GM12878 (cell line): ENCODE data around the gene ARX. TPM values are rescaled to one million over a fixed set of nuclear protein-coding genes. Genes with fewer than 3 reads are reported as not detected.

Experiments used
- ATAC-seq: fragments of 200-7000 bp; cut with Tn5 transposase; 3 replicates; pipeline ENCODE4 v1.9.1; 2020; ENCODE audit warnings: mild to moderate bottlenecking, moderate library complexity
- BruUV-seq: library from RNA; stranded (reverse); fragments of 400-500 nt; replicated peaks from 2 replicates; lab custom pipeline; 2021; lab: Mats Ljungman, UMichigan
- CTCF ChIA-PET: fragments of 300-600 bp; sonication (Branson Sonifier 250); formaldehyde crosslinking; extraction: SDS; loops from one replicate; lab custom pipeline; 2021; ENCODE audit warnings: inconsistent platforms; lab: Yijun Ruan, JAX
- POLR2A ChIA-PET: fragments of 350-600 bp; formaldehyde crosslinking; extraction: SDS; loops from one replicate; lab custom pipeline; 2021; ENCODE audit warnings: inconsistent platforms; lab: Charles Lee
- RAD21 ChIA-PET: fragments of 300-600 bp; sonication (Branson Sonifier 250); formaldehyde crosslinking; loops from one replicate; lab custom pipeline; 2023; ENCODE audit warnings: antibody characterized with exemption; ENCODE audit not compliant: unreplicated experiment; lab: Charles Lee
- SMC1A ChIA-PET: fragments of 300-600 bp; sonication (Branson Sonifier 250); formaldehyde crosslinking; loops from one replicate; lab custom pipeline; 2023; ENCODE audit not compliant: unreplicated experiment, uncharacterized antibody; lab: Charles Lee
- DNase-seq: peaks from one replicate; pipeline ENCODE4 v3.0.0-alpha.2; 2011; ENCODE audit warnings: low read depth, low spot score
- FAIRE-seq: peaks from 3 replicates; lab custom pipeline; 2011; peaks lifted over from hg19 to GRCh38; lab: Jason Lieb, UNC
- H2AFZ ChIP-seq: 2 replicates; pipeline ENCODE4 v1.6.0; 2011; ENCODE audit warnings: low read depth, low read length, control low read depth; ENCODE audit not compliant: control insufficient read depth
- H3K27ac ChIP-seq: 2 replicates; pipeline ENCODE4 v1.5.1; 2011; ENCODE audit warnings: control low read depth; ENCODE audit not compliant: control insufficient read depth, insufficient read depth
- H3K27me3 ChIP-seq, 2 experiments: replicated peaks in 1 of 2; 2 replicates each; pipeline versions ENCODE4 v1.6.0 to v1.6.1; 2011; ENCODE audit warnings: low read length in 1 of 2; ENCODE audit not compliant: control insufficient read depth in 2 of 2, insufficient read depth in 2 of 2
- H3K36me3 ChIP-seq, 2 experiments: 2 replicates each; pipeline ENCODE4 v1.5.1; 2011; ENCODE audit warnings: low read length in 1 of 2; ENCODE audit not compliant: control insufficient read depth in 2 of 2, insufficient read depth in 2 of 2
- H3K4me1 ChIP-seq: 2 replicates; pipeline ENCODE4 v1.6.1; 2011; ENCODE audit warnings: mild to moderate bottlenecking, low read length, moderate library complexity, mixed read lengths; ENCODE audit not compliant: control insufficient read depth, insufficient read depth
- H3K4me2 ChIP-seq: 2 replicates; pipeline ENCODE4 v1.6.0; 2011; ENCODE audit warnings: control low read depth; ENCODE audit not compliant: control insufficient read depth, insufficient read depth
- H3K4me3 ChIP-seq: fragments of 200-600 bp; sonication (generic); 2 replicates; pipeline ENCODE4 v1.5.1; 2016
- H3K79me2 ChIP-seq: 2 replicates; pipeline ENCODE4 v1.6.0; 2011; ENCODE audit warnings: low read length; ENCODE audit not compliant: control insufficient read depth, insufficient read depth
- H3K9ac ChIP-seq: 2 replicates; pipeline ENCODE4 v1.8.0; 2011; ENCODE audit warnings: low read length, control low read depth, mixed read lengths; ENCODE audit not compliant: control insufficient read depth, insufficient read depth
- H3K9me3 ChIP-seq: replicated peaks from 3 replicates; pipeline ENCODE4 v1.5.1; 2011; ENCODE audit warnings: mild to moderate bottlenecking, low read length; ENCODE audit not compliant: control insufficient read depth, insufficient read depth
- H4K20me1 ChIP-seq: 2 replicates; pipeline ENCODE4 v1.6.0; 2011; ENCODE audit not compliant: control insufficient read depth, insufficient read depth
- CBFB ChIP-seq: IDR thresholded peaks from 2 replicates; pipeline ENCODE4 v1.6.1; 2016; ENCODE audit warnings: antibody characterized with exemption, low read depth
- CBX3 ChIP-seq: fragments of 200-600 bp; sonication (generic); IDR thresholded peaks from 2 replicates; pipeline ENCODE4 v1.6.1; 2016; ENCODE audit warnings: low read depth, borderline replicate concordance
- CEBPB ChIP-seq, 2 experiments: fragments of 150-350 bp in 1 of 2; IDR thresholded peaks; 2 replicates each; pipeline ENCODE4 v1.6.1; 2012 to 2014; ENCODE audit warnings: low read depth in 2 of 2, low read length in 2 of 2, borderline replicate concordance in 1 of 2, inconsistent platforms in 1 of 2
- CHD1 ChIP-seq: IDR thresholded peaks from 2 replicates; pipeline ENCODE4 v1.6.1; 2012; ENCODE audit warnings: low read depth, low read length, improper control_type of control experiment
- CHD2 ChIP-seq: IDR thresholded peaks from 2 replicates; pipeline ENCODE4 v1.6.1; 2011; ENCODE audit warnings: low read depth, low read length, improper control_type of control experiment, borderline replicate concordance
- ESRRA ChIP-seq: IDR thresholded peaks from 2 replicates; pipeline ENCODE4 v1.6.1; 2012; ENCODE audit warnings: mild to moderate bottlenecking, low read length, improper control_type of control experiment
- LARP7 ChIP-seq: fragments of 450-650 bp; IDR thresholded peaks from 2 replicates; pipeline ENCODE4 v1.6.1; 2017; ENCODE audit warnings: mild to moderate bottlenecking
- PAX8 ChIP-seq: fragments of 450-650 bp; IDR thresholded peaks from 2 replicates; pipeline ENCODE4 v1.6.1; 2017; ENCODE audit warnings: mild to moderate bottlenecking, moderate library complexity
- RCOR1 ChIP-seq: conservative IDR thresholded peaks from 2 replicates; pipeline ENCODE4 v1.6.1; 2012; ENCODE audit warnings: low read depth, low read length, improper control_type of control experiment
- SIX5 ChIP-seq: IDR thresholded peaks from 2 replicates; pipeline ENCODE4 v1.6.1; 2011; ENCODE audit warnings: mild to moderate bottlenecking, low read depth, low read length, moderate library complexity; ENCODE audit not compliant: severe bottlenecking
- TAF1 ChIP-seq: IDR thresholded peaks from 2 replicates; pipeline ENCODE4 v1.6.1; 2011; ENCODE audit warnings: mild to moderate bottlenecking, low read depth, low read length, borderline replicate concordance
- TARDBP ChIP-seq: IDR thresholded peaks from 2 replicates; pipeline ENCODE4 v1.6.1; 2016; ENCODE audit warnings: borderline replicate concordance
- YY1 ChIP-seq: IDR thresholded peaks from 2 replicates; pipeline ENCODE4 v1.6.1; 2011; ENCODE audit warnings: low read depth, mild to moderate bottlenecking, low read length
- ZNF384 ChIP-seq: IDR thresholded peaks from 2 replicates; pipeline ENCODE4 v1.6.1; 2012; ENCODE audit warnings: low read depth, mild to moderate bottlenecking, low read length, improper control_type of control experiment, borderline replicate concordance
- WGBS: methylation state at CpG from one replicate; pipeline ENCODE4 v1.1.6; 2016; ENCODE audit warnings: low lambda C conversion rate; ENCODE audit not compliant: insufficient replicate concordance, insufficient coverage; ENCODE audit errors: missing lambda C conversion rate; 5-methylcytosine and 5-hydroxymethylcytosine counted together
- in situ Hi-C: fragments of 300-500 bp; cut with MboI; formaldehyde crosslinking; loops from 9 replicates; pipeline ENCODE4 v1.14.3; 2018; ENCODE audit warnings: mixed read lengths
- intact Hi-C: fragments of 100-400 bp; cut with micrococcal nuclease; formaldehyde crosslinking; loops from one replicate; pipeline ENCODE4 v1.14.2; 2022; ENCODE audit not compliant: unreplicated experiment
- polyA plus RNA-seq, 11 experiments: library from polyadenylated mRNA; depleted of rRNA in 4 of 11; unstranded in 6 of 11; stranded (reverse) in 5 of 11; fragments of >200 nt; fragmentation: Nextera tagmentation in 4 of 11; fragmentation: Illumina TruSeq in 1 of 11; extraction: Ambion mirVana in 4 of 11; extraction: Trizol in 1 of 11; gene quantifications; 1 replicate in 1 of 11; 2 replicates in 10 of 11; pipeline versions ENCODE4 v1.2.1 to v1.2.3, GENCODE V29; 2011 to 2016; ENCODE audit warnings: inconsistent platforms in 2 of 11, missing spikeins in 2 of 11, low read depth in 1 of 11
- total RNA-seq, 4 experiments: library from RNA; depleted of rRNA in 3 of 4; stranded (reverse); fragments of >200 nt in 3 of 4; fragmentation: Illumina TruSeq in 1 of 4; extraction: Trizol in 1 of 4; gene quantifications; 2 replicates each; pipeline versions ENCODE4 v1.2.1 to v1.2.3, GENCODE V29; 2013 to 2021
- TF ChIP-seq, protein P1 (sequence below): fragments of 450-650 bp; IDR thresholded peaks from 2 replicates; pipeline ENCODE4 v1.6.1; 2017; ENCODE audit warnings: mild to moderate bottlenecking, moderate library complexity
- TF ChIP-seq, protein P2 (sequence below): fragments of 150-350 bp; IDR thresholded peaks from 2 replicates; pipeline ENCODE4 v1.6.1; 2016; ENCODE audit warnings: low read depth, low read length
- TF ChIP-seq, protein P3 (sequence below): IDR thresholded peaks from 2 replicates; pipeline ENCODE4 v1.6.1; 2012; ENCODE audit warnings: low read depth, low read length, improper control_type of control experiment

ARX gene
- total and polyA plus RNA-seq, 10 of the 15 experiments (the other 5 are each of a cell fraction or from before 2014, with no cell fraction given) = 0.03 TPM; not detected in 9

DNA sequence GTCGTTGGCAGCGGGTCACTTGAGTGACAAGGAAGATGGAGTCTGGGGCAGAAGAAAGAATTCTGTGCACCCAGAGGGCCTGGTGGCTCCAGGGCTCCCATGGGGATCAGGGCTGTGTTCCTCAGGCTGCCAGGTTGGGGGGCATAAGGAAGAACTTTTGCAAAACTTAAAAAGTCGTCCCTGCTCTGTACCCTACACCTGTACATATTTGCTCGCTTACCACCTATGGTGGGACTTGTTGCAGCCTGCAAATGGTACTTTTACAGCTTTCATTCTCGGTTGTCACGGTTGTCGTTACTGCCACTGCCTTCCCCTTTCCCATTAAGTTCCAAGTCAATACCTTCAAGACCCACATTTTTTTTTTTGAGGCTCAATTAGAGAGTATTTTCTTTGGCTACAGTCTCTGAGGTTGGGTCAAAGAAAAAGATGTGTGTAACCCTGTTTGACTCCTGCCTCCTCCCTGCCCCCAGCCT is 9.1 kb downstream of the ARX start:
- 23% methylated on average over 7 of the region's 7 CpGs for WGBS
- no peaks in the 10 kb centered on the region for H3K36me3 ChIP-seq
- no peaks in the 10 kb centered on the region for H3K4me1 ChIP-seq
- no peak overlapping the region for H3K4me3 ChIP-seq
- no peak overlapping the region for H3K9ac ChIP-seq
- DNase-seq (no peak), ATAC-seq (no peak), FAIRE-seq (no peak)
- no peak overlapping the region for H2AFZ ChIP-seq
- POLR2A ChIA-PET = interaction anchor here (0.5 kb wide), 1 partner anchor 714 kb away, joined by 4 read pairs; no protein-coding TSS in a partner anchor
- RAD21 ChIA-PET = no interaction called here
- H3K4me2 ChIP-seq = no peak overlapping the region
- H3K27me3 ChIP-seq = peaks cover 0 to 7% of the 10 kb centered on the region in 2 experiments; a peak in 3 of 4 replicates
- in situ Hi-C loops = no loop called here
- no peaks in the 10 kb centered on the region for H4K20me1 ChIP-seq
- H3K9me3 ChIP-seq = no peaks in the 10 kb centered on the region
- BruUV-seq = no TSS peak
- SMC1A ChIA-PET = no interaction called here
- H3K27ac ChIP-seq = no peak overlapping the region
- CTCF ChIA-PET = no interaction called here
- H3K79me2 ChIP-seq = no peaks in the 10 kb centered on the region
- intact Hi-C loops = no loop called here
- TF ChIP-seq RCOR1 (no peak), CHD1 (no peak), CEBPB (IDR thresholded peaks at IDR 0.05; ENCODE audit: borderline replicate concordance in 1 of 2, low read depth in 2 of 2, low read length in 2 of 2) (no peak), CBX3 (no peak), YY1 (no peak), CBFB (no peak), LARP7 (no peak), TARDBP (no peak), SIX5 (no peak), TAF1 (no peak), ZNF384 (no peak), ESRRA (no peak), PAX8 (no peak), CHD2 (no peak)
- TF ChIP-seq, protein P1, sequence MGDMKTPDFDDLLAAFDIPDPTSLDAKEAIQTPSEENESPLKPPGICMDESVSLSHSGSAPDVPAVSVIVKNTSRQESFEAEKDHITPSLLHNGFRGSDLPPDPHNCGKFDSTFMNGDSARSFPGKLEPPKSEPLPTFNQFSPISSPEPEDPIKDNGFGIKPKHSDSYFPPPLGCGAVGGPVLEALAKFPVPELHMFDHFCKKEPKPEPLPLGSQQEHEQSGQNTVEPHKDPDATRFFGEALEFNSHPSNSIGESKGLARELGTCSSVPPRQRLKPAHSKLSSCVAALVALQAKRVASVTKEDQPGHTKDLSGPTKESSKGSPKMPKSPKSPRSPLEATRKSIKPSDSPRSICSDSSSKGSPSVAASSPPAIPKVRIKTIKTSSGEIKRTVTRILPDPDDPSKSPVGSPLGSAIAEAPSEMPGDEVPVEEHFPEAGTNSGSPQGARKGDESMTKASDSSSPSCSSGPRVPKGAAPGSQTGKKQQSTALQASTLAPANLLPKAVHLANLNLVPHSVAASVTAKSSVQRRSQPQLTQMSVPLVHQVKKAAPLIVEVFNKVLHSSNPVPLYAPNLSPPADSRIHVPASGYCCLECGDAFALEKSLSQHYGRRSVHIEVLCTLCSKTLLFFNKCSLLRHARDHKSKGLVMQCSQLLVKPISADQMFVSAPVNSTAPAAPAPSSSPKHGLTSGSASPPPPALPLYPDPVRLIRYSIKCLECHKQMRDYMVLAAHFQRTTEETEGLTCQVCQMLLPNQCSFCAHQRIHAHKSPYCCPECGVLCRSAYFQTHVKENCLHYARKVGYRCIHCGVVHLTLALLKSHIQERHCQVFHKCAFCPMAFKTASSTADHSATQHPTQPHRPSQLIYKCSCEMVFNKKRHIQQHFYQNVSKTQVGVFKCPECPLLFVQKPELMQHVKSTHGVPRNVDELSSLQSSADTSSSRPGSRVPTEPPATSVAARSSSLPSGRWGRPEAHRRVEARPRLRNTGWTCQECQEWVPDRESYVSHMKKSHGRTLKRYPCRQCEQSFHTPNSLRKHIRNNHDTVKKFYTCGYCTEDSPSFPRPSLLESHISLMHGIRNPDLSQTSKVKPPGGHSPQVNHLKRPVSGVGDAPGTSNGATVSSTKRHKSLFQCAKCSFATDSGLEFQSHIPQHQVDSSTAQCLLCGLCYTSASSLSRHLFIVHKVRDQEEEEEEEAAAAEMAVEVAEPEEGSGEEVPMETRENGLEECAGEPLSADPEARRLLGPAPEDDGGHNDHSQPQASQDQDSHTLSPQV = no peak
- TF ChIP-seq, protein P2, sequence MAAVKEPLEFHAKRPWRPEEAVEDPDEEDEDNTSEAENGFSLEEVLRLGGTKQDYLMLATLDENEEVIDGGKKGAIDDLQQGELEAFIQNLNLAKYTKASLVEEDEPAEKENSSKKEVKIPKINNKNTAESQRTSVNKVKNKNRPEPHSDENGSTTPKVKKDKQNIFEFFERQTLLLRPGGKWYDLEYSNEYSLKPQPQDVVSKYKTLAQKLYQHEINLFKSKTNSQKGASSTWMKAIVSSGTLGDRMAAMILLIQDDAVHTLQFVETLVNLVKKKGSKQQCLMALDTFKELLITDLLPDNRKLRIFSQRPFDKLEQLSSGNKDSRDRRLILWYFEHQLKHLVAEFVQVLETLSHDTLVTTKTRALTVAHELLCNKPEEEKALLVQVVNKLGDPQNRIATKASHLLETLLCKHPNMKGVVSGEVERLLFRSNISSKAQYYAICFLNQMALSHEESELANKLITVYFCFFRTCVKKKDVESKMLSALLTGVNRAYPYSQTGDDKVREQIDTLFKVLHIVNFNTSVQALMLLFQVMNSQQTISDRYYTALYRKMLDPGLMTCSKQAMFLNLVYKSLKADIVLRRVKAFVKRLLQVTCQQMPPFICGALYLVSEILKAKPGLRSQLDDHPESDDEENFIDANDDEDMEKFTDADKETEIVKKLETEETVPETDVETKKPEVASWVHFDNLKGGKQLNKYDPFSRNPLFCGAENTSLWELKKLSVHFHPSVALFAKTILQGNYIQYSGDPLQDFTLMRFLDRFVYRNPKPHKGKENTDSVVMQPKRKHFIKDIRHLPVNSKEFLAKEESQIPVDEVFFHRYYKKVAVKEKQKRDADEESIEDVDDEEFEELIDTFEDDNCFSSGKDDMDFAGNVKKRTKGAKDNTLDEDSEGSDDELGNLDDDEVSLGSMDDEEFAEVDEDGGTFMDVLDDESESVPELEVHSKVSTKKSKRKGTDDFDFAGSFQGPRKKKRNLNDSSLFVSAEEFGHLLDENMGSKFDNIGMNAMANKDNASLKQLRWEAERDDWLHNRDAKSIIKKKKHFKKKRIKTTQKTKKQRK = no peak
- TF ChIP-seq, protein P3, sequence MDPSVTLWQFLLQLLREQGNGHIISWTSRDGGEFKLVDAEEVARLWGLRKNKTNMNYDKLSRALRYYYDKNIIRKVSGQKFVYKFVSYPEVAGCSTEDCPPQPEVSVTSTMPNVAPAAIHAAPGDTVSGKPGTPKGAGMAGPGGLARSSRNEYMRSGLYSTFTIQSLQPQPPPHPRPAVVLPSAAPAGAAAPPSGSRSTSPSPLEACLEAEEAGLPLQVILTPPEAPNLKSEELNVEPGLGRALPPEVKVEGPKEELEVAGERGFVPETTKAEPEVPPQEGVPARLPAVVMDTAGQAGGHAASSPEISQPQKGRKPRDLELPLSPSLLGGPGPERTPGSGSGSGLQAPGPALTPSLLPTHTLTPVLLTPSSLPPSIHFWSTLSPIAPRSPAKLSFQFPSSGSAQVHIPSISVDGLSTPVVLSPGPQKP = no peak
